Globus pallidus (tissue), 1 donor: ENCODE results near the gene CTTNBP2NL.
A peak's percentile ranks its signal among the peaks of the same experiment; 100 is the strongest.
"Not testable (repeated sequence)": the region's sequence is repeated elsewhere in the genome, so short reads cannot be mapped to it uniquely, and the experiment has no call there.

Experiments
- DNase-seq: peaks from one replicate; pipeline ENCODE4 v3.0.0-alpha.2; 2015; ENCODE audit warnings: low spot score

The CTTNBP2NL gene

GRCh38 chr1:112386731-112387346 is 9.2 kb upstream of the CTTNBP2NL start:
- no peak for DNase-seq

- DNase-seq, result no peak
Observed at GRCh38 chr1:112387807-112388206, 8.2 kb upstream of the CTTNBP2NL start.

- no peak for DNase-seq
Observed at GRCh38 chr1:112388436-112388835, 7.6 kb upstream of the CTTNBP2NL start.

GRCh38 chr1:112389689-112390088 is 6.3 kb upstream of the CTTNBP2NL start:
- DNase-seq, result no peak

GRCh38 chr1:112390335-112390734 is 5.7 kb upstream of the CTTNBP2NL start:
- not testable (repeated sequence) for DNase-seq

GRCh38 chr1:112390775-112391602 is 5.0 kb upstream of the CTTNBP2NL start:
- DNase-seq, result peak; percentile 91

- no peak for DNase-seq
Observed at GRCh38 chr1:112391603-112391940, 4.4 kb upstream of the CTTNBP2NL start.

- no peak for DNase-seq
Observed at GRCh38 chr1:112393631-112393974, 2.4 kb upstream of the CTTNBP2NL start.

- no peak for DNase-seq
Observed at GRCh38 chr1:112394743-112395062, 1.3 kb upstream of the CTTNBP2NL start.

GRCh38 chr1:112395256-112395820 is 676 bp upstream of the CTTNBP2NL start:
- DNase-seq, result no peak

- no peak for DNase-seq
Observed at GRCh38 chr1:112396653-112397471, 848 bp downstream of the CTTNBP2NL start.

GRCh38 chr1:112397841-112398240 is 1.8 kb downstream of the CTTNBP2NL start:
- no peak for DNase-seq

GRCh38 chr1:112399456-112399855 is 3.4 kb downstream of the CTTNBP2NL start:
- no peak for DNase-seq

GRCh38 chr1:112400706-112401105 is 4.7 kb downstream of the CTTNBP2NL start:
- not testable (repeated sequence) for DNase-seq

GRCh38 chr1:112402682-112403643 is 6.9 kb downstream of the CTTNBP2NL start:
- no peak for DNase-seq

- no peak for DNase-seq
Observed at GRCh38 chr1:112406771-112407170, 10.8 kb downstream of the CTTNBP2NL start.

GRCh38 chr1:112409414-112409813 is 13.4 kb downstream of the CTTNBP2NL start:
- DNase-seq, result no peak

GRCh38 chr1:112410673-112411072 is 14.7 kb downstream of the CTTNBP2NL start:
- DNase-seq, result no peak

- DNase-seq, result no peak
Observed at GRCh38 chr1:112417271-112417670, 21.3 kb downstream of the CTTNBP2NL start.

- DNase-seq, result no peak
Observed at GRCh38 chr1:112418099-112418892, 22.3 kb downstream of the CTTNBP2NL start.

- DNase-seq, result no peak
Observed at GRCh38 chr1:112423207-112423606, 27.2 kb downstream of the CTTNBP2NL start.
